SU-DHL-6 (cell line): ENCODE data around the gene DDX10.

ENCODE experiments used
- H2AFZ ChIP-seq: fragments of 200-600 bp; sonication (generic); 2 replicates; pipeline ENCODE4 v1.6.1; 2014; ENCODE audit warnings: low read depth, mild to moderate bottlenecking, moderate library complexity, mixed read lengths, antibody characterized with exemption, low read length; ENCODE audit not compliant: severe bottlenecking
- H3F3A ChIP-seq: fragments of 200-600 bp; shearing (Covaris generic); 2 replicates; pipeline ENCODE4 v1.6.0; 2016; ENCODE audit warnings: antibody characterized with exemption, mild to moderate bottlenecking; ENCODE audit not compliant: insufficient read depth
- H3K27ac ChIP-seq: fragments of 200-600 bp; sonication (generic); 2 replicates; pipeline ENCODE4 v1.5.1; 2016; ENCODE audit warnings: low read depth, mild to moderate bottlenecking, low read length, moderate library complexity, mixed read lengths
- H3K27me3 ChIP-seq: fragments of 200-600 bp; sonication (generic), shearing (Covaris generic); 2 replicates; pipeline ENCODE4 v1.6.0; 2014; ENCODE audit warnings: mild to moderate bottlenecking, low read length
- H3K36me3 ChIP-seq: fragments of 200-600 bp; sonication (generic); 2 replicates; pipeline ENCODE4 v1.6.1; 2014; ENCODE audit warnings: mild to moderate bottlenecking, low read length, mixed read lengths
- H3K4me2 ChIP-seq: fragments of 300-600, 200-600 bp; shearing (Covaris generic), sonication (generic); 2 replicates; pipeline ENCODE4 v1.6.0; 2014; ENCODE audit warnings: low read length, low read depth, mild to moderate bottlenecking; ENCODE audit not compliant: poor library complexity, severe bottlenecking
- H3K4me3 ChIP-seq: fragments of 200-600 bp; sonication (generic); 2 replicates; pipeline ENCODE4 v1.5.1; 2014; ENCODE audit warnings: antibody characterized with exemption, low read length, mild to moderate bottlenecking, mixed read lengths; ENCODE audit not compliant: insufficient read depth, poor library complexity, severe bottlenecking
- H3K79me2 ChIP-seq: fragments of 200-600 bp; sonication (generic); 2 replicates; pipeline ENCODE4 v1.6.1; 2014; ENCODE audit warnings: mild to moderate bottlenecking, low read length, moderate library complexity; ENCODE audit not compliant: insufficient read depth
- H3K9ac ChIP-seq: fragments of 200-600 bp; sonication (generic); 2 replicates; pipeline ENCODE4 v1.7.0; 2014; ENCODE audit warnings: mild to moderate bottlenecking, low read length
- H3K9me2 ChIP-seq: fragments of 200-600 bp; sonication (generic); replicated peaks from 2 replicates; pipeline ENCODE4 v1.6.1; 2014; ENCODE audit warnings: low read length; ENCODE audit not compliant: insufficient read depth
- H3K9me3 ChIP-seq: fragments of 200-600 bp; sonication (generic); 2 replicates; pipeline ENCODE4 v1.6.1; 2014; ENCODE audit warnings: low read length, mixed read lengths; ENCODE audit not compliant: insufficient read depth
- H4K20me1 ChIP-seq: fragments of 200-600 bp; sonication (generic); 2 replicates; pipeline ENCODE4 v1.6.1; 2014; ENCODE audit warnings: low read depth, mild to moderate bottlenecking, antibody characterized with exemption, low read length, moderate library complexity, mixed read lengths
- CTCF ChIP-seq: fragments of 200-600 bp; sonication (generic); IDR thresholded peaks from one replicate; pipeline ENCODE4 v1.5.1; 2017; ENCODE audit warnings: antibody characterized with exemption, mild to moderate bottlenecking, low read length, moderate library complexity; ENCODE audit not compliant: insufficient read depth, poor library complexity, severe bottlenecking
- EZH2phosphoT487 ChIP-seq: fragments of 200-600 bp; sonication (generic), shearing (Covaris generic); conservative IDR thresholded peaks from 2 replicates; pipeline ENCODE4 v1.6.1; 2018; ENCODE audit warnings: mild to moderate bottlenecking, antibody characterized with exemption, low read length, moderate library complexity, mixed read lengths

The DDX10 gene

GRCh38 chr11:108975641-108976071, 310.8 kb downstream of the DDX10 start:
- Histone ChIP-seq H3K9ac (no peak overlapping the region), H3K79me2 (no peaks in the 10 kb centered on the region), H2AFZ (no peak overlapping the region), H3F3A (no peaks in the 10 kb centered on the region), H3K27me3 (no peaks in the 10 kb centered on the region), H3K27ac (no peak overlapping the region), H3K4me2 (no peak overlapping the region), H3K36me3 (no peaks in the 10 kb centered on the region), H3K9me3 (no peaks in the 10 kb centered on the region), H3K9me2 (no peaks in the 10 kb centered on the region), H4K20me1 (no peaks in the 10 kb centered on the region), H3K4me3 (no peak overlapping the region)
- TF ChIP-seq EZH2phosphoT487: no peak
- no peak for TF ChIP-seq CTCF

GRCh38 chr11:108983636-108984420, 319.0 kb downstream of the DDX10 start:
- Histone ChIP-seq H3K9me3 (no peaks in the 10 kb centered on the region), H3K9me2 (no peaks in the 10 kb centered on the region), H3F3A (no peaks in the 10 kb centered on the region), H3K9ac (no peak overlapping the region), H3K36me3 (peaks cover under 1% of the 10 kb centered on the region; the same call in 1 of the 2 replicates), H4K20me1 (no peaks in the 10 kb centered on the region), H3K27ac (no peak overlapping the region), H3K4me3 (no peak overlapping the region), H2AFZ (no peak overlapping the region), H3K4me2 (no peak overlapping the region), H3K79me2 (no peaks in the 10 kb centered on the region), H3K27me3 (no peaks in the 10 kb centered on the region)
- no peak for TF ChIP-seq CTCF
- TF ChIP-seq EZH2phosphoT487: no peak

GRCh38 chr11:108984523-108984922, 319.7 kb downstream of the DDX10 start:
- TF ChIP-seq CTCF: no peak
- no peak for TF ChIP-seq EZH2phosphoT487
- Histone ChIP-seq H3K9me2 (no peaks in the 10 kb centered on the region), H2AFZ (no peak overlapping the region), H3K9ac (no peak overlapping the region), H3K36me3 (peaks cover 2% of the 10 kb centered on the region; the same call in 1 of the 2 replicates), H3K79me2 (no peaks in the 10 kb centered on the region), H3K27me3 (no peaks in the 10 kb centered on the region), H3K4me2 (no peak overlapping the region), H3F3A (no peaks in the 10 kb centered on the region), H3K27ac (no peak overlapping the region), H3K9me3 (no peaks in the 10 kb centered on the region), H4K20me1 (no peaks in the 10 kb centered on the region), H3K4me3 (no peak overlapping the region)
